CD14-positive monocyte (primary cell): ENCODE data around the gene BRAF. TPM values are rescaled to one million over a fixed set of nuclear protein-coding genes. Genes with fewer than 3 reads are reported as not detected.

ENCODE experiments used
- DNase-seq, 3 donors: peaks; one replicate each; pipeline ENCODE4 v3.0.0-alpha.2; 2011 to 2022
- H2AFZ ChIP-seq: 2 replicates; pipeline ENCODE4 v1.6.0; 2012; ENCODE audit warnings: mild to moderate bottlenecking, low read depth, low read length, inconsistent platforms; ENCODE audit not compliant: insufficient read depth, poor library complexity, severe bottlenecking
- H3K27ac ChIP-seq, 2 donors: 1 replicate in 1 of 2; 2 replicates in 1 of 2; pipeline ENCODE4 v1.5.1; 2012 to 2013; ENCODE audit warnings: low read length in 2 of 2, control low read depth in 1 of 2, inconsistent platforms in 1 of 2, low read depth in 1 of 2, mild to moderate bottlenecking in 1 of 2
- H3K27me3 ChIP-seq, 2 donors: one replicate each; pipeline versions ENCODE4 v1.6.0 to v1.6.1; 2011 to 2013; ENCODE audit warnings: low read length in 2 of 2; ENCODE audit not compliant: control insufficient read depth in 2 of 2, insufficient read depth in 2 of 2
- H3K36me3 ChIP-seq, 2 donors: replicated peaks in 1 of 2; 1 replicate in 1 of 2; 2 replicates in 1 of 2; pipeline versions ENCODE4 v1.5.1 to v1.6.1; 2012 to 2013; ENCODE audit warnings: low read length in 2 of 2, control low read depth in 1 of 2, inconsistent platforms in 1 of 2, mild to moderate bottlenecking in 1 of 2; ENCODE audit not compliant: insufficient read depth in 2 of 2, control insufficient read depth in 1 of 2
- H3K4me1 ChIP-seq, 2 donors: 1 replicate in 1 of 2; 2 replicates in 1 of 2; pipeline versions ENCODE4 v1.5.1 to v1.6.1; 2012 to 2013; ENCODE audit warnings: low read length in 2 of 2, control low read depth in 1 of 2, inconsistent platforms in 1 of 2, mild to moderate bottlenecking in 1 of 2, moderate library complexity in 1 of 2; ENCODE audit not compliant: insufficient read depth in 2 of 2, control insufficient read depth in 1 of 2
- H3K4me2 ChIP-seq: replicated peaks from 2 replicates; pipeline ENCODE3; 2012; ENCODE audit warnings: low read length, moderate library complexity, mild to moderate bottlenecking; ENCODE audit not compliant: poor library complexity, severe bottlenecking; ENCODE audit errors: extremely low read depth
- H3K4me3 ChIP-seq, 3 experiments: fragments of 200-600 bp in 1 of 3; sonication (generic) in 1 of 3; replicated peaks in 1 of 3; 1 replicate in 2 of 3; 2 replicates in 1 of 3; pipeline ENCODE4 v1.5.1; 2011 to 2013; ENCODE audit warnings: low read length in 3 of 3, mild to moderate bottlenecking in 3 of 3, control low read depth in 2 of 3, low read depth in 2 of 3, inconsistent platforms in 1 of 3, moderate library complexity in 1 of 3
- H3K79me2 ChIP-seq: 2 replicates; pipeline ENCODE4 v1.6.0; 2012; ENCODE audit warnings: mild to moderate bottlenecking, control low read depth, inconsistent platforms, low read length, moderate library complexity; ENCODE audit not compliant: insufficient read depth
- H3K9ac ChIP-seq: 2 replicates; pipeline ENCODE4 v1.6.0; 2017; ENCODE audit warnings: low read length, mild to moderate bottlenecking; ENCODE audit not compliant: insufficient read depth, poor library complexity, severe bottlenecking
- H3K9me3 ChIP-seq, 2 donors: replicated peaks in 1 of 2; 1 replicate in 1 of 2; 2 replicates in 1 of 2; pipeline versions ENCODE4 v1.5.1 to v1.6.1; 2012 to 2013; ENCODE audit warnings: low read length in 2 of 2, control low read depth in 1 of 2; ENCODE audit not compliant: control insufficient read depth in 1 of 2, insufficient read depth in 1 of 2
- H4K20me1 ChIP-seq: 2 replicates; pipeline ENCODE4 v1.6.0; 2012; ENCODE audit warnings: mild to moderate bottlenecking, low read length, control low read depth, moderate library complexity; ENCODE audit not compliant: insufficient read depth
- H3K27ac Mint-ChIP-seq, 7 donors: one replicate each; pipeline ENCODE4 v1.8.0; 2020; ENCODE audit warnings: mild to moderate bottlenecking in 7 of 7, mixed read lengths in 7 of 7, moderate library complexity in 6 of 7, inconsistent platforms in 2 of 7
- H3K27me3 Mint-ChIP-seq, 3 donors: one replicate each; pipeline ENCODE4 v1.8.0; 2021 to 2022; ENCODE audit warnings: low read depth in 3 of 3, mild to moderate bottlenecking in 3 of 3, mixed read lengths in 3 of 3, moderate library complexity in 3 of 3, inconsistent platforms in 1 of 3
- H3K36me3 Mint-ChIP-seq, 2 donors: one replicate each; pipeline ENCODE4 v1.8.0; 2020; ENCODE audit warnings: mixed read lengths in 2 of 2, inconsistent platforms in 1 of 2, mild to moderate bottlenecking in 1 of 2
- H3K4me1 Mint-ChIP-seq: one replicate; pipeline ENCODE4 v1.8.0; 2020; ENCODE audit warnings: mild to moderate bottlenecking, mixed read lengths
- H3K4me3 Mint-ChIP-seq, 2 donors: one replicate each; pipeline ENCODE4 v1.8.0; 2020; ENCODE audit warnings: mild to moderate bottlenecking in 2 of 2, mixed read lengths in 2 of 2, moderate library complexity in 1 of 2
- H3K9me3 Mint-ChIP-seq, 7 donors: one replicate each; pipeline ENCODE4 v1.8.0; 2020 to 2022; ENCODE audit warnings: mixed read lengths in 7 of 7, mild to moderate bottlenecking in 6 of 7, moderate library complexity in 6 of 7, inconsistent platforms in 2 of 7
- WGBS: methylation state at CpG from one replicate; pipeline ENCODE4 v1.1.5; 2013; ENCODE audit warnings: missing lambda C conversion rate; ENCODE audit not compliant: insufficient coverage; 5-methylcytosine and 5-hydroxymethylcytosine counted together
- intact Hi-C, 2 donors: fragments of 100-400 bp; cut with micrococcal nuclease; formaldehyde crosslinking; loops; one replicate each; pipeline versions ENCODE4 v1.15.0 to v1.15.1; 2023
- polyA plus RNA-seq, 3 donors: library from polyadenylated mRNA; depleted of rRNA in 1 of 3; unstranded in 2 of 3; stranded (reverse) in 1 of 3; fragments of 300-500 nt in 2 of 3; fragments of >200 nt in 1 of 3; fragmentation: Illumina TruSeq in 2 of 3; gene quantifications; 1 replicate in 2 of 3; 2 replicates in 1 of 3; pipeline ENCODE4 v1.2.3, GENCODE V29; 2012 to 2021
- TF ChIP-seq, protein P1 (sequence below): fragments of 200-600 bp; IDR thresholded peaks from one replicate; pipeline ENCODE4 v1.8.0; 2022; ENCODE audit warnings: antibody characterized with exemption, mild to moderate bottlenecking

The BRAF gene
- polyA plus RNA-seq, 3 donors = 3.8 to 10.0 (median 5.6) TPM

DNA sequence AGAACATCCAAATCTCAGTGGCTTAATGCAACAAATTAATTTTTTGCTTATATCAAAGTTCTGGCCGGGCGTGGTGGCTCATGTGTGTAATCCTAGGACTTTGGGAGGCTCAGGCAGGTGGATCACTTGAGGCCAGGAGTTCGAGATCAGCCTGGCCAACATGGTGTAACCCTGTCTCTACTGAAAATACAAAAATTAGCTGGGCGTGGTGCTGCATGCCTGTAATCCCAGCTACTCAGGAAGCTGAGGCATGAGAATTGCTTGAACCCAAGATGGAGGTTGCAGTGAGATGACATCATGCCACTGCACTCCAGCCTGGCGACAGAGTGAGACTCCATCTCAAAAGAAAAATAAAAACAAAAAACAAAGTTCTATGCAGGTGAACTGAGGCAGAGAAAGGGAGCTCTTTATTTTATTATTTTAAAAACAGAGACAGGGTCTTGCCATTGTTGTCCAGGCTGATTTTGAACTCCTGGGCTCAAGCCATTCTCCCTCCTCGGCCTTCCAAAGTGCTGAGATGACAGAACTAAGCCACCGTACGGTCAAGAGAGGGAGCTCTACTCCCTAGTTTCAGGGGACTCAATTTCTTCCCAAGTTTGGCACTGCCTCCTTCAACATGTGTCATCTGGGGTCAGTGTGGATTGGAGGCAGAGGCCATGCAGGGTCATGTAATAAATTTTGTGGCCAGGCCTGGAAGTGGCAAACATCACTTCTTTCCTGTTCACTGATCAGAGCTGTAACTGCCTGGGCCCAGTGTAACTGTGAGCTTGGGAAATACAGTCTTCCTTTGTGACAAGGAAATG, 249.6 kb downstream of the BRAF start:
- WGBS = 67% methylated on average over 4 of the region's 8 CpGs
- no peak overlapping the region for H3K4me3 ChIP-seq
- no peaks in the 10 kb centered on the region for H3K9me3 Mint-ChIP-seq
- intact Hi-C loops = no loop called here
- H3K4me1 Mint-ChIP-seq = peaks cover 42% of the 10 kb centered on the region
- peak; percentile 49 to 63 (median 56) for DNase-seq
- H3K4me2 ChIP-seq = no peak overlapping the region
- no peaks in the 10 kb centered on the region for H4K20me1 ChIP-seq
- peak overlapping the region; percentile 16 to 51 for H3K4me3 Mint-ChIP-seq
- H3K27ac ChIP-seq = peak overlapping the region in 1 of 2 donors; percentile 70
- peaks cover 42 to 49% of the 10 kb centered on the region in 2 donors for H3K4me1 ChIP-seq
- peaks cover 15 to 27% of the 10 kb centered on the region in 2 donors for H3K36me3 ChIP-seq
- TF ChIP-seq, protein P1, sequence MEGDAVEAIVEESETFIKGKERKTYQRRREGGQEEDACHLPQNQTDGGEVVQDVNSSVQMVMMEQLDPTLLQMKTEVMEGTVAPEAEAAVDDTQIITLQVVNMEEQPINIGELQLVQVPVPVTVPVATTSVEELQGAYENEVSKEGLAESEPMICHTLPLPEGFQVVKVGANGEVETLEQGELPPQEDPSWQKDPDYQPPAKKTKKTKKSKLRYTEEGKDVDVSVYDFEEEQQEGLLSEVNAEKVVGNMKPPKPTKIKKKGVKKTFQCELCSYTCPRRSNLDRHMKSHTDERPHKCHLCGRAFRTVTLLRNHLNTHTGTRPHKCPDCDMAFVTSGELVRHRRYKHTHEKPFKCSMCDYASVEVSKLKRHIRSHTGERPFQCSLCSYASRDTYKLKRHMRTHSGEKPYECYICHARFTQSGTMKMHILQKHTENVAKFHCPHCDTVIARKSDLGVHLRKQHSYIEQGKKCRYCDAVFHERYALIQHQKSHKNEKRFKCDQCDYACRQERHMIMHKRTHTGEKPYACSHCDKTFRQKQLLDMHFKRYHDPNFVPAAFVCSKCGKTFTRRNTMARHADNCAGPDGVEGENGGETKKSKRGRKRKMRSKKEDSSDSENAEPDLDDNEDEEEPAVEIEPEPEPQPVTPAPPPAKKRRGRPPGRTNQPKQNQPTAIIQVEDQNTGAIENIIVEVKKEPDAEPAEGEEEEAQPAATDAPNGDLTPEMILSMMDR = peak; percentile 53
- H2AFZ ChIP-seq = no peak overlapping the region
- H3K27me3 ChIP-seq = no peaks in the 10 kb centered on the region
- peak overlapping the region; percentile 31 to 95 (median 81) for H3K27ac Mint-ChIP-seq
- no peaks in the 10 kb centered on the region for H3K9me3 ChIP-seq
- no peak overlapping the region for H3K9ac ChIP-seq
- peaks cover 26 to 31% of the 10 kb centered on the region in 2 donors for H3K36me3 Mint-ChIP-seq
- peaks cover 7% of the 10 kb centered on the region for H3K79me2 ChIP-seq
- peaks cover 2 to 5% (median 3%) of the 10 kb centered on the region in 3 donors for H3K27me3 Mint-ChIP-seq

DNA sequence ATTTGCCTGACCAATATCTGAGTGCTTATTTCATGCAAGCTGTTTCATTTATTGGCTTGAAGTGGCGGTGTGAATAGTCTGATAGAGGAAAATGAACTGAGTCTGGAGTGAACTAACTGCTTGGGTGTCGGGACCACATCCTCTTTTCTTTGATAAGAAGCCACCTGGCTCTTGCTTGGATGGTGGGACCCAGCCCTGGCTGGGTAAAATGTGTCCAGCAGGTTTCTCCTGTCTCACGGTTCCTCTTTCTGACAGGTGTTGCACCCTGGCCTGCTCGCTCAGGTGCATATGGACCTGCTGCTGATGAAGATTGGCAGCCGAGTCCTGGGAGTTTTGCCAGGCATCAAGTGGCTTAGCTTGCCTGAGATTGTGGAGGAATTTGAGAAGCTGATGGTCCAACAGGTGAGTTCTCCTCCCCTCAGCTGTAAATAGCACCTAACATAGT, 250.4 kb downstream of the BRAF start:
- H2AFZ ChIP-seq = peak overlapping the region; percentile 86
- H3K27me3 ChIP-seq = no peaks in the 10 kb centered on the region
- H3K36me3 ChIP-seq = peaks cover 11 to 20% of the 10 kb centered on the region in 2 donors
- TF ChIP-seq, protein P1 = no peak
- DNase-seq = no peak
- no peak overlapping the region for H3K9ac ChIP-seq
- peak overlapping the region in 1 of 3 experiments; percentile 77 for H3K4me3 ChIP-seq
- no peak overlapping the region for H3K27ac ChIP-seq
- peaks cover 0 to 2% (median 0%) of the 10 kb centered on the region in 7 donors for H3K9me3 Mint-ChIP-seq
- intact Hi-C loops = no loop called here
- peak overlapping the region in 1 of 7 donors; percentile 12 for H3K27ac Mint-ChIP-seq
- H3K79me2 ChIP-seq = peaks cover 7% of the 10 kb centered on the region
- H3K4me1 Mint-ChIP-seq = peaks cover 42% of the 10 kb centered on the region
- no peaks in the 10 kb centered on the region for H3K9me3 ChIP-seq
- peak overlapping the region; percentile 88 to 95 for H3K4me3 Mint-ChIP-seq
- peaks cover 42 to 49% of the 10 kb centered on the region in 2 donors for H3K4me1 ChIP-seq
- H3K4me2 ChIP-seq = peak overlapping the region; percentile 87
- peaks cover 20 to 24% of the 10 kb centered on the region in 2 donors for H3K36me3 Mint-ChIP-seq
- peaks cover 2 to 5% (median 3%) of the 10 kb centered on the region in 3 donors for H3K27me3 Mint-ChIP-seq
- no peaks in the 10 kb centered on the region for H4K20me1 ChIP-seq
- 59% methylated on average over 4 of the region's 5 CpGs for WGBS
